Mucosa of descending colon (tissue), 3 donors: Measurements from ENCODE around the gene TUFT1. TPM values are rescaled to one million over a fixed set of nuclear protein-coding genes. Genes with fewer than 3 reads are reported as not detected.

ENCODE experiments used
- ATAC-seq: fragments of 200-7000 bp; cut with Tn5 transposase; one replicate; pipeline ENCODE4 v1.9.1; 2020; ENCODE audit warnings: mild to moderate bottlenecking, moderate library complexity
- DNase-seq, 3 donors: peaks; one replicate each; pipeline ENCODE4 v3.0.0-alpha.2; 2020
- H3K36me3 ChIP-seq: fragments of 200-600 bp; one replicate; pipeline ENCODE4 v1.8.0; 2021; ENCODE audit warnings: low read depth, mild to moderate bottlenecking
- H3K4me1 ChIP-seq: fragments of 200-600 bp; one replicate; pipeline ENCODE4 v1.8.0; 2021; ENCODE audit warnings: low read depth, mild to moderate bottlenecking
- H3K4me3 ChIP-seq: fragments of 200-600 bp; one replicate; pipeline ENCODE4 v1.8.0; 2021; ENCODE audit warnings: mild to moderate bottlenecking
- H3K9me3 ChIP-seq: fragments of 200-600 bp; one replicate; pipeline ENCODE4 v1.8.0; 2021; ENCODE audit warnings: mild to moderate bottlenecking
- CTCF ChIP-seq: fragments of 200-600 bp; IDR thresholded peaks from one replicate; pipeline ENCODE4 v1.8.0; 2022; ENCODE audit warnings: antibody characterized with exemption, mild to moderate bottlenecking
- intact Hi-C, 2 donors: fragments of 100-400 bp; cut with DNase I in 1 of 2; cut with micrococcal nuclease in 1 of 2; formaldehyde crosslinking; loops; one replicate each; pipeline versions ENCODE4 v1.11.0 to v1.11.1; 2022; cut with DNase I, micrococcal nuclease
- total RNA-seq, 3 donors: library from RNA; stranded (reverse); fragmentation: NEBNext Ultra II Directional in 2 of 3; extraction: Animal tissue kit (Norgen Biotek cat#: 25700) in 2 of 3; gene quantifications; one replicate each; pipeline versions ENCODE4 v1.2.1 to v1.2.4, GENCODE V29; 2021 to 2023
- donor health status: DM: no; HTN: no; CAD: no; lungs with moderate emphysema.
- donor health status: DM: no; HTN: no; CAD: no.
- donor health status: DM: no; HTN: yes; CAD: no.

The TUFT1 gene
- total RNA-seq, 3 donors from 2014 or later, result 20.2 to 38.0 (median 27.5) TPM

- no peaks in the 10 kb centered on the region for H3K36me3 ChIP-seq
- DNase-seq, result no peak
- intact Hi-C loops, result loop anchor here in 1 of 2 donors (10.0 kb wide), 1 partner anchor 201 kb away; no protein-coding TSS in a partner anchor
Observed at GRCh38 chr1:151533870-151534269, 6.2 kb upstream of the TUFT1 start.

GRCh38 chr1:151534662-151535278 is 5.3 kb upstream of the TUFT1 start:
- intact Hi-C loops, result loop anchor here in 1 of 2 donors (10.0 kb wide), 1 partner anchor 200 kb away; no protein-coding TSS in a partner anchor
- Histone ChIP-seq H3K36me3 (no peaks in the 10 kb centered on the region), H3K4me3 (no peak overlapping the region), H3K9me3 (no peaks in the 10 kb centered on the region), H3K4me1 (peaks cover 10% of the 10 kb centered on the region)
- TF ChIP-seq CTCF, result peak; percentile 79
- DNase-seq (peak; percentile 75 to 94 (median 88)), ATAC-seq (peak; percentile 56)

More at GRCh38 chr1:151533870-151534269, 6.2 kb upstream of the TUFT1 start:
- TF ChIP-seq CTCF, result no peak
- Histone ChIP-seq H3K9me3 (no peaks in the 10 kb centered on the region), H3K4me3 (no peak overlapping the region), H3K4me1 (peaks cover 1% of the 10 kb centered on the region)
- ATAC-seq, result no peak

GRCh38 chr1:151535326-151536271 is 4.5 kb upstream of the TUFT1 start:
- Histone ChIP-seq H3K9me3 (no peaks in the 10 kb centered on the region), H3K4me3 (no peak overlapping the region), H3K4me1 (peaks cover 14% of the 10 kb centered on the region), H3K36me3 (no peaks in the 10 kb centered on the region)
- DNase-seq (no peak), ATAC-seq (no peak)
- intact Hi-C loops, result loop anchor here in 1 of 2 donors (10.0 kb wide), 1 partner anchor 199 kb away; no protein-coding TSS in a partner anchor
- TF ChIP-seq CTCF, result no peak

- intact Hi-C loops, result loop anchor here in 1 of 2 donors (10.0 kb wide), 1 partner anchor 198 kb away; no protein-coding TSS in a partner anchor
- DNase-seq, result no peak
- no peak for ATAC-seq
- Histone ChIP-seq H3K9me3 (no peaks in the 10 kb centered on the region), H3K4me1 (peaks cover 15% of the 10 kb centered on the region), H3K4me3 (no peak overlapping the region), H3K36me3 (no peaks in the 10 kb centered on the region)
- no peak for TF ChIP-seq CTCF
Observed at GRCh38 chr1:151536499-151536898, 3.6 kb upstream of the TUFT1 start.

GRCh38 chr1:151537112-151537511 is 3.0 kb upstream of the TUFT1 start:
- Histone ChIP-seq H3K4me1 (peaks cover 21% of the 10 kb centered on the region), H3K4me3 (no peak overlapping the region), H3K36me3 (no peaks in the 10 kb centered on the region), H3K9me3 (no peaks in the 10 kb centered on the region)
- no peak for DNase-seq
- ATAC-seq, result no peak
- no peak for TF ChIP-seq CTCF
- intact Hi-C loops, result loop anchor here in 1 of 2 donors (10.0 kb wide), 1 partner anchor 198 kb away; no protein-coding TSS in a partner anchor
